ENCODE results near the gene CHAT.

CHAT gene

DNA sequence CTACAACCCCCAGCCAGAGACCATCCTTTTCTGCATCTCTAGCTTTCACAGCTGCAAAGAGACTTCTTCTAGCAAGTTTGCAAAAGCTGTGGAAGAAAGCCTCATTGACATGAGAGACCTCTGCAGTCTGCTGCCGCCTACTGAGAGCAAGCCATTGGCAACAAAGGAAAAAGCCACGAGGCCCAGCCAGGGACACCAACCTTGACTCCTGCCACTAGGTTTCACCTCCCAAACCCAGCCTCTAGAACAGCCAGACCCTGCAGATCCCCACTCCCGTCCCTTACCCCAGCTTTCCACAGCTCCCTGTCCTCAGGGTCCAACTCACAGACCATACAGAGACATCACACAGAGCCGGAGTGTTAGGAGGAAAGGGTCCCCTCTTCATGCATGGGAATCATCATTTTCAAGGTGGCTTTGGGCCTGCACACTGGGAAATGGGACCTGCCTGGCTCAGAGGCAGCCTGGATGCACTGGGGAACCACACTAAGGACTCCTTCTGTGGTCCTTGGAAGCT, 51.1 kb downstream of the CHAT start:
- H3K4me3 ChIP-seq (ENCODE audit: low read depth, low read length) = no peak overlapping the region
- TF ChIP-seq ZNF19 (tag by site-specific recombination; IDR thresholded peaks at IDR 0.05; ENCODE audit: low read depth) (no peak), ZNF433 (tag by site-specific recombination; IDR thresholded peaks at IDR 0.05; ENCODE audit: low read depth) (no peak), OVOL3 (tag by site-specific recombination; IDR thresholded peaks at IDR 0.05) (no peak), ZNF404 (tag by site-specific recombination; IDR thresholded peaks at IDR 0.05) (no peak), ZNF585B (tag by site-specific recombination; IDR thresholded peaks at IDR 0.05) (no peak), ZNF837 (tag by site-specific recombination; IDR thresholded peaks at IDR 0.05) (no peak), ZFP41 (tag by site-specific recombination; IDR thresholded peaks at IDR 0.05; ENCODE audit: borderline replicate concordance) (no peak), GLIS1 (tag by site-specific recombination; IDR thresholded peaks at IDR 0.05) (no peak), SP3 (tag by site-specific recombination; IDR thresholded peaks at IDR 0.05) (no peak), SP7 (tag by site-specific recombination; IDR thresholded peaks at IDR 0.05) (no peak), ZNF791 (tag by site-specific recombination; IDR thresholded peaks at IDR 0.05) (no peak), ZFHX2 (tag by site-specific recombination; conservative IDR thresholded peaks at IDR 0.05) (no peak), ZNF658 (tag by site-specific recombination; IDR thresholded peaks at IDR 0.05) (no peak), ZNF777 (tag by site-specific recombination; IDR thresholded peaks at IDR 0.05; ENCODE audit: borderline replicate concordance) (no peak), YY1 (tag by site-specific recombination; IDR thresholded peaks at IDR 0.05) (no peak)
- TF ChIP-seq, protein P1, sequence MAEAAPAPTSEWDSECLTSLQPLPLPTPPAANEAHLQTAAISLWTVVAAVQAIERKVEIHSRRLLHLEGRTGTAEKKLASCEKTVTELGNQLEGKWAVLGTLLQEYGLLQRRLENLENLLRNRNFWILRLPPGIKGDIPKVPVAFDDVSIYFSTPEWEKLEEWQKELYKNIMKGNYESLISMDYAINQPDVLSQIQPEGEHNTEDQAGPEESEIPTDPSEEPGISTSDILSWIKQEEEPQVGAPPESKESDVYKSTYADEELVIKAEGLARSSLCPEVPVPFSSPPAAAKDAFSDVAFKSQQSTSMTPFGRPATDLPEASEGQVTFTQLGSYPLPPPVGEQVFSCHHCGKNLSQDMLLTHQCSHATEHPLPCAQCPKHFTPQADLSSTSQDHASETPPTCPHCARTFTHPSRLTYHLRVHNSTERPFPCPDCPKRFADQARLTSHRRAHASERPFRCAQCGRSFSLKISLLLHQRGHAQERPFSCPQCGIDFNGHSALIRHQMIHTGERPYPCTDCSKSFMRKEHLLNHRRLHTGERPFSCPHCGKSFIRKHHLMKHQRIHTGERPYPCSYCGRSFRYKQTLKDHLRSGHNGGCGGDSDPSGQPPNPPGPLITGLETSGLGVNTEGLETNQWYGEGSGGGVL (tag by site-specific recombination; IDR thresholded peaks at IDR 0.05) = no peak
- TF ChIP-seq, protein P2, sequence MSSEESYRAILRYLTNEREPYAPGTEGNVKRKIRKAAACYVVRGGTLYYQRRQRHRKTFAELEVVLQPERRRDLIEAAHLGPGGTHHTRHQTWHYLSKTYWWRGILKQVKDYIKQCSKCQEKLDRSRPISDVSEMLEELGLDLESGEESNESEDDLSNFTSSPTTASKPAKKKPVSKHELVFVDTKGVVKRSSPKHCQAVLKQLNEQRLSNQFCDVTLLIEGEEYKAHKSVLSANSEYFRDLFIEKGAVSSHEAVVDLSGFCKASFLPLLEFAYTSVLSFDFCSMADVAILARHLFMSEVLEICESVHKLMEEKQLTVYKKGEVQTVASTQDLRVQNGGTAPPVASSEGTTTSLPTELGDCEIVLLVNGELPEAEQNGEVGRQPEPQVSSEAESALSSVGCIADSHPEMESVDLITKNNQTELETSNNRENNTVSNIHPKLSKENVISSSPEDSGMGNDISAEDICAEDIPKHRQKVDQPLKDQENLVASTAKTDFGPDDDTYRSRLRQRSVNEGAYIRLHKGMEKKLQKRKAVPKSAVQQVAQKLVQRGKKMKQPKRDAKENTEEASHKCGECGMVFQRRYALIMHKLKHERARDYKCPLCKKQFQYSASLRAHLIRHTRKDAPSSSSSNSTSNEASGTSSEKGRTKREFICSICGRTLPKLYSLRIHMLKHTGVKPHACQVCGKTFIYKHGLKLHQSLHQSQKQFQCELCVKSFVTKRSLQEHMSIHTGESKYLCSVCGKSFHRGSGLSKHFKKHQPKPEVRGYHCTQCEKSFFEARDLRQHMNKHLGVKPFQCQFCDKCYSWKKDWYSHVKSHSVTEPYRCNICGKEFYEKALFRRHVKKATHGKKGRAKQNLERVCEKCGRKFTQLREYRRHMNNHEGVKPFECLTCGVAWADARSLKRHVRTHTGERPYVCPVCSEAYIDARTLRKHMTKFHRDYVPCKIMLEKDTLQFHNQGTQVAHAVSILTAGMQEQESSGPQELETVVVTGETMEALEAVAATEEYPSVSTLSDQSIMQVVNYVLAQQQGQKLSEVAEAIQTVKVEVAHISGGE (tag by site-specific recombination; conservative IDR thresholded peaks at IDR 0.05; ENCODE audit: low read depth) = no peak
- TF ChIP-seq, protein P3, sequence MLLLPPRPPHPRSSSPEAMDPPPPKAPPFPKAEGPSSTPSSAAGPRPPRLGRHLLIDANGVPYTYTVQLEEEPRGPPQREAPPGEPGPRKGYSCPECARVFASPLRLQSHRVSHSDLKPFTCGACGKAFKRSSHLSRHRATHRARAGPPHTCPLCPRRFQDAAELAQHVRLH (tag by site-specific recombination; IDR thresholded peaks at IDR 0.05) = no peak
- TF ChIP-seq, protein P4, sequence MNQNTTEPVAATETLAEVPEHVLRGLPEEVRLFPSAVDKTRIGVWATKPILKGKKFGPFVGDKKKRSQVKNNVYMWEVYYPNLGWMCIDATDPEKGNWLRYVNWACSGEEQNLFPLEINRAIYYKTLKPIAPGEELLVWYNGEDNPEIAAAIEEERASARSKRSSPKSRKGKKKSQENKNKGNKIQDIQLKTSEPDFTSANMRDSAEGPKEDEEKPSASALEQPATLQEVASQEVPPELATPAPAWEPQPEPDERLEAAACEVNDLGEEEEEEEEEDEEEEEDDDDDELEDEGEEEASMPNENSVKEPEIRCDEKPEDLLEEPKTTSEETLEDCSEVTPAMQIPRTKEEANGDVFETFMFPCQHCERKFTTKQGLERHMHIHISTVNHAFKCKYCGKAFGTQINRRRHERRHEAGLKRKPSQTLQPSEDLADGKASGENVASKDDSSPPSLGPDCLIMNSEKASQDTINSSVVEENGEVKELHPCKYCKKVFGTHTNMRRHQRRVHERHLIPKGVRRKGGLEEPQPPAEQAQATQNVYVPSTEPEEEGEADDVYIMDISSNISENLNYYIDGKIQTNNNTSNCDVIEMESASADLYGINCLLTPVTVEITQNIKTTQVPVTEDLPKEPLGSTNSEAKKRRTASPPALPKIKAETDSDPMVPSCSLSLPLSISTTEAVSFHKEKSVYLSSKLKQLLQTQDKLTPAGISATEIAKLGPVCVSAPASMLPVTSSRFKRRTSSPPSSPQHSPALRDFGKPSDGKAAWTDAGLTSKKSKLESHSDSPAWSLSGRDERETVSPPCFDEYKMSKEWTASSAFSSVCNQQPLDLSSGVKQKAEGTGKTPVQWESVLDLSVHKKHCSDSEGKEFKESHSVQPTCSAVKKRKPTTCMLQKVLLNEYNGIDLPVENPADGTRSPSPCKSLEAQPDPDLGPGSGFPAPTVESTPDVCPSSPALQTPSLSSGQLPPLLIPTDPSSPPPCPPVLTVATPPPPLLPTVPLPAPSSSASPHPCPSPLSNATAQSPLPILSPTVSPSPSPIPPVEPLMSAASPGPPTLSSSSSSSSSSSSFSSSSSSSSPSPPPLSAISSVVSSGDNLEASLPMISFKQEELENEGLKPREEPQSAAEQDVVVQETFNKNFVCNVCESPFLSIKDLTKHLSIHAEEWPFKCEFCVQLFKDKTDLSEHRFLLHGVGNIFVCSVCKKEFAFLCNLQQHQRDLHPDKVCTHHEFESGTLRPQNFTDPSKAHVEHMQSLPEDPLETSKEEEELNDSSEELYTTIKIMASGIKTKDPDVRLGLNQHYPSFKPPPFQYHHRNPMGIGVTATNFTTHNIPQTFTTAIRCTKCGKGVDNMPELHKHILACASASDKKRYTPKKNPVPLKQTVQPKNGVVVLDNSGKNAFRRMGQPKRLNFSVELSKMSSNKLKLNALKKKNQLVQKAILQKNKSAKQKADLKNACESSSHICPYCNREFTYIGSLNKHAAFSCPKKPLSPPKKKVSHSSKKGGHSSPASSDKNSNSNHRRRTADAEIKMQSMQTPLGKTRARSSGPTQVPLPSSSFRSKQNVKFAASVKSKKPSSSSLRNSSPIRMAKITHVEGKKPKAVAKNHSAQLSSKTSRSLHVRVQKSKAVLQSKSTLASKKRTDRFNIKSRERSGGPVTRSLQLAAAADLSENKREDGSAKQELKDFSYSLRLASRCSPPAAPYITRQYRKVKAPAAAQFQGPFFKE (tag by site-specific recombination; IDR thresholded peaks at IDR 0.05; ENCODE audit: borderline replicate concordance) = no peak
- TF ChIP-seq, protein P5, sequence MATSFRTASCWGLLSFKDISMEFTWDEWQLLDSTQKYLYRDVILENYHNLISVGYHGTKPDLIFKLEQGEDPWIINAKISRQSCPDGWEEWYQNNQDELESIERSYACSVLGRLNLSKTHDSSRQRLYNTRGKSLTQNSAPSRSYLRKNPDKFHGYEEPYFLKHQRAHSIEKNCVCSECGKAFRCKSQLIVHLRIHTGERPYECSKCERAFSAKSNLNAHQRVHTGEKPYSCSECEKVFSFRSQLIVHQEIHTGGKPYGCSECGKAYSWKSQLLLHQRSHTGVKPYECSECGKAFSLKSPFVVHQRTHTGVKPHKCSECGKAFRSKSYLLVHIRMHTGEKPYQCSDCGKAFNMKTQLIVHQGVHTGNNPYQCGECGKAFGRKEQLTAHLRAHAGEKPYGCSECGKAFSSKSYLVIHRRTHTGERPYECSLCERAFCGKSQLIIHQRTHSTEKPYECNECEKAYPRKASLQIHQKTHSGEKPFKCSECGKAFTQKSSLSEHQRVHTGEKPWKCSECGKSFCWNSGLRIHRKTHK (tag by site-specific recombination; IDR thresholded peaks at IDR 0.05) = no peak
- ChIA-PET CTCF (no interaction called here), POLR2A (no interaction called here)
- no peaks in the 10 kb centered on the region for H3K4me1 ChIP-seq (ENCODE audit: control insufficient read depth, insufficient read depth, low read length)
- H3K36me3 ChIP-seq (ENCODE audit: control insufficient read depth in 2 of 2, insufficient read depth in 1 of 2, low read length in 2 of 2) = no peaks in the 10 kb centered on the region
- H3K9me3 ChIP-seq (ENCODE audit: control insufficient read depth, insufficient read depth, low read depth, low read length) = no peaks in the 10 kb centered on the region
- no peak overlapping the region for H3K27ac ChIP-seq (ENCODE audit: extremely low read depth, low read depth, low read length)
